ENCODE data around the gene LIPG.

LIPG gene

GRCh38 chr18:49537232-49537896 lies 24.5 kb upstream of the LIPG start:
- TF ChIP-seq BCL6B (tag by site-specific recombination; IDR thresholded peaks at IDR 0.05) (peak; percentile 42; the same call in 1 of the 2 replicates), ZNF610 (tag by site-specific recombination; IDR thresholded peaks at IDR 0.05; ENCODE audit: borderline replicate concordance) (no peak), ZSCAN16 (tag by site-specific recombination; IDR thresholded peaks at IDR 0.05) (0 out of 2 replicates have a peak, but pooled peaks have one; percentile 32), GLI4 (tag by site-specific recombination; IDR thresholded peaks at IDR 0.05) (no peak), ZBTB17 (tag by site-specific recombination; IDR thresholded peaks at IDR 0.05) (peak; percentile 95), ZNF24 (tag by site-specific recombination; IDR thresholded peaks at IDR 0.05) (no peak), ZBTB20 (tag by site-specific recombination; IDR thresholded peaks at IDR 0.05) (0 out of 2 replicates have a peak, but pooled peaks have one; percentile 26), ZNF785 (tag by site-specific recombination; IDR thresholded peaks at IDR 0.05) (no peak), ZNF112 (tag by site-specific recombination; IDR thresholded peaks at IDR 0.05) (no peak), GLIS1 (tag by site-specific recombination; IDR thresholded peaks at IDR 0.05) (peak; percentile 90), ZNF114 (tag by site-specific recombination; IDR thresholded peaks at IDR 0.05) (no peak), KLF7 (tag by site-specific recombination; IDR thresholded peaks at IDR 0.05; ENCODE audit: borderline replicate concordance) (no peak)
- Histone ChIP-seq H3K9me3 (ENCODE audit: control insufficient read depth, insufficient read depth, low read depth, low read length) (no peaks in the 10 kb centered on the region), H3K4me1 (ENCODE audit: control insufficient read depth, insufficient read depth, low read length) (peaks cover 16% of the 10 kb centered on the region), H3K4me3 (ENCODE audit: low read depth, low read length) (no peak overlapping the region), H3K36me3 (ENCODE audit: control insufficient read depth in 2 of 2, insufficient read depth in 1 of 2, low read length in 2 of 2) (no peaks in the 10 kb centered on the region), H3K27ac (ENCODE audit: extremely low read depth, low read depth, low read length) (peak overlapping the region; percentile 38)
- ChIA-PET POLR2A (interaction anchor here (0.7 kb wide), 1 partner anchor 50 kb away, joined by 3 read pairs; the partner anchor contains the start of gene C18orf32), CTCF (interaction anchor here (0.6 to 0.9 kb wide), 4 partner anchors 78 to 321 kb away, joined by 3 to 5 read pairs (median 4); no protein-coding TSS in a partner anchor)

- Histone ChIP-seq H3K9me3 (ENCODE audit: control insufficient read depth, insufficient read depth, low read depth, low read length) (no peaks in the 10 kb centered on the region), H3K4me3 (ENCODE audit: low read depth, low read length) (no peak overlapping the region), H3K27ac (ENCODE audit: extremely low read depth, low read depth, low read length) (no peak overlapping the region), H3K36me3 (ENCODE audit: control insufficient read depth in 2 of 2, insufficient read depth in 1 of 2, low read length in 2 of 2) (no peaks in the 10 kb centered on the region), H3K4me1 (ENCODE audit: control insufficient read depth, insufficient read depth, low read length) (peaks cover 5% of the 10 kb centered on the region; the same call in 1 of the 2 replicates)
- CTCF ChIA-PET: interaction anchor here (1.2 to 1.6 kb wide), 2 partner anchors 15 to 223 kb away, joined by 5 to 10 read pairs; no protein-coding TSS in a partner anchor
- TF ChIP-seq GLIS1 (tag by site-specific recombination; IDR thresholded peaks at IDR 0.05) (peak; percentile 26; the same call in 1 of the 2 replicates), ZNF600 (tag by site-specific recombination; IDR thresholded peaks at IDR 0.05) (no peak), ZFHX2 (tag by site-specific recombination; conservative IDR thresholded peaks at IDR 0.05) (peak; percentile 39)
- POLR2A ChIA-PET: interaction anchor here (0.5 kb wide), 1 partner anchor 58 kb away, joined by 5 read pairs; no protein-coding TSS in a partner anchor
These were observed 17.5 kb upstream of the LIPG start for GRCh38 chr18:49544362-49544761.

GRCh38 chr18:49546278-49546677 lies 15.6 kb upstream of the LIPG start:
- CTCF ChIA-PET: interaction anchor here (0.9 to 1.0 kb wide), 2 partner anchors 13 to 235 kb away, joined by 3 read pairs; no protein-coding TSS in a partner anchor
- POLR2A ChIA-PET: interaction anchor here (1.2 kb wide), 1 partner anchor 15 kb away, joined by 3 read pairs; no protein-coding TSS in a partner anchor
- peaks cover 5% of the 10 kb centered on the region; the same call in 1 of the 2 replicates for H3K4me1 ChIP-seq (ENCODE audit: control insufficient read depth, insufficient read depth, low read length)

More at GRCh38 chr18:49546278-49546677, 15.6 kb upstream of the LIPG start:
- TF ChIP-seq ZNF433 (tag by site-specific recombination; IDR thresholded peaks at IDR 0.05; ENCODE audit: low read depth) (no peak), ZNF133 (tag by site-specific recombination; IDR thresholded peaks at IDR 0.05) (no peak), PRDM6 (tag by site-specific recombination; IDR thresholded peaks at IDR 0.05) (peak; percentile 27), ZNF292 (tag by site-specific recombination; IDR thresholded peaks at IDR 0.05; ENCODE audit: borderline replicate concordance, low read depth) (no peak), ZSCAN5A (tag by site-specific recombination; IDR thresholded peaks at IDR 0.05) (no peak)
- H3K27ac ChIP-seq (ENCODE audit: extremely low read depth, low read depth, low read length): no peak overlapping the region
- no peaks in the 10 kb centered on the region for H3K9me3 ChIP-seq (ENCODE audit: control insufficient read depth, insufficient read depth, low read depth, low read length)
- H3K4me3 ChIP-seq (ENCODE audit: low read depth, low read length): no peak overlapping the region
- H3K36me3 ChIP-seq (ENCODE audit: control insufficient read depth in 2 of 2, insufficient read depth in 1 of 2, low read length in 2 of 2): no peaks in the 10 kb centered on the region
